ENCODE results near the gene CAV2.
A peak's percentile ranks its signal among the peaks of the same experiment; 100 is the strongest.

The CAV2 gene

GRCh38 chr7:116454377-116454776, 45.2 kb upstream of the CAV2 start:
- no peaks in the 10 kb centered on the region for H4K20me1 ChIP-seq (ENCODE audit: insufficient read depth, low read length)
- no peak for TF ChIP-seq EZH2 (optimal IDR thresholded peaks at IDR 0.05; ENCODE audit: low read depth, low read length)
- no peaks in the 10 kb centered on the region for H3K4me1 ChIP-seq (ENCODE audit: low read length)
- no peaks in the 10 kb centered on the region for H3K27me3 ChIP-seq (replicated peaks; ENCODE audit: insufficient read depth, low read length)
- no peak overlapping the region for H3K4me2 ChIP-seq (ENCODE audit: low read depth, low read length)
- H3K36me3 ChIP-seq (replicated peaks; ENCODE audit: insufficient read depth, low read length) = no peaks in the 10 kb centered on the region
- DNase-seq = no peak
- no peak overlapping the region for H3K4me3 ChIP-seq (ENCODE audit: low read length)
- H3F3A ChIP-seq (ENCODE audit: insufficient read depth, low read length) = no peaks in the 10 kb centered on the region
- no peak overlapping the region for H3K9ac ChIP-seq (ENCODE audit: low read length)
- H2AFZ ChIP-seq (ENCODE audit: low read length) = no peak overlapping the region
- no peaks in the 10 kb centered on the region for H3K79me2 ChIP-seq (ENCODE audit: low read length)
- no peaks in the 10 kb centered on the region for H3K9me2 ChIP-seq (replicated peaks; ENCODE audit: insufficient read depth, low read length)
- no peak overlapping the region for H3K27ac ChIP-seq (ENCODE audit: low read length)
- no peaks in the 10 kb centered on the region for H3K9me3 ChIP-seq (replicated peaks; ENCODE audit: insufficient read depth, low read length)

GRCh38 chr7:116455009-116455408, 44.5 kb upstream of the CAV2 start:
- TF ChIP-seq EZH2 (optimal IDR thresholded peaks at IDR 0.05; ENCODE audit: low read depth, low read length) = no peak
- no peak for TF ChIP-seq EZH2phosphoT487 (IDR thresholded peaks at IDR 0.05; ENCODE audit: low read length)
- no peak for TF ChIP-seq CTCF (IDR thresholded peaks at IDR 0.05; ENCODE audit: low read length)
- H3K27ac ChIP-seq (ENCODE audit: low read length) = no peak overlapping the region
- H2AFZ ChIP-seq (ENCODE audit: low read length) = no peak overlapping the region
- no peaks in the 10 kb centered on the region for H3K36me3 ChIP-seq (replicated peaks; ENCODE audit: insufficient read depth, low read length)
- H4K20me1 ChIP-seq (ENCODE audit: insufficient read depth, low read length) = no peaks in the 10 kb centered on the region
- no peaks in the 10 kb centered on the region for H3K4me1 ChIP-seq (ENCODE audit: low read length)
- no peak overlapping the region for H3K4me3 ChIP-seq (ENCODE audit: low read length)
- no peak overlapping the region for H3K4me2 ChIP-seq (ENCODE audit: low read depth, low read length)
- H3F3A ChIP-seq (ENCODE audit: insufficient read depth, low read length) = no peaks in the 10 kb centered on the region
- H3K9ac ChIP-seq (ENCODE audit: low read length) = no peak overlapping the region
- no peak for DNase-seq
- no peaks in the 10 kb centered on the region for H3K9me2 ChIP-seq (replicated peaks; ENCODE audit: insufficient read depth, low read length)
- H3K27me3 ChIP-seq (replicated peaks; ENCODE audit: insufficient read depth, low read length) = no peaks in the 10 kb centered on the region
- no peaks in the 10 kb centered on the region for H3K9me3 ChIP-seq (replicated peaks; ENCODE audit: insufficient read depth, low read length)
- H3K79me2 ChIP-seq (ENCODE audit: low read length) = no peaks in the 10 kb centered on the region

- Histone ChIP-seq H3K27ac (ENCODE audit: low read length) (no peak overlapping the region), H3K9me2 (replicated peaks; ENCODE audit: insufficient read depth, low read length) (no peaks in the 10 kb centered on the region), H3K36me3 (replicated peaks; ENCODE audit: insufficient read depth, low read length) (no peaks in the 10 kb centered on the region), H3K79me2 (ENCODE audit: low read length) (no peaks in the 10 kb centered on the region), H3K4me3 (ENCODE audit: low read length) (no peak overlapping the region), H3K9me3 (replicated peaks; ENCODE audit: insufficient read depth, low read length) (no peaks in the 10 kb centered on the region), H3K9ac (ENCODE audit: low read length) (no peak overlapping the region), H2AFZ (ENCODE audit: low read length) (no peak overlapping the region), H3K4me2 (ENCODE audit: low read depth, low read length) (no peak overlapping the region), H3K4me1 (ENCODE audit: low read length) (no peaks in the 10 kb centered on the region), H4K20me1 (ENCODE audit: insufficient read depth, low read length) (no peaks in the 10 kb centered on the region), H3F3A (ENCODE audit: insufficient read depth, low read length) (no peaks in the 10 kb centered on the region), H3K27me3 (replicated peaks; ENCODE audit: insufficient read depth, low read length) (no peaks in the 10 kb centered on the region)
- TF ChIP-seq EZH2 (optimal IDR thresholded peaks at IDR 0.05; ENCODE audit: low read depth, low read length) (no peak), EZH2phosphoT487 (IDR thresholded peaks at IDR 0.05; ENCODE audit: low read length) (no peak), CTCF (IDR thresholded peaks at IDR 0.05; ENCODE audit: low read length) (no peak)
- DNase-seq = no peak
Observed at GRCh38 chr7:116455499-116455898, 44.0 kb upstream of the CAV2 start.

GRCh38 chr7:116461500-116461899, 38.0 kb upstream of the CAV2 start:
- H3F3A ChIP-seq (ENCODE audit: insufficient read depth, low read length) = no peaks in the 10 kb centered on the region
- no peak overlapping the region; the same call in 1 of the 2 replicates for H3K4me2 ChIP-seq (ENCODE audit: low read depth, low read length)

More at GRCh38 chr7:116461500-116461899, 38.0 kb upstream of the CAV2 start:
- H3K27ac ChIP-seq (ENCODE audit: low read length) = no peak overlapping the region
- no peak overlapping the region for H3K4me3 ChIP-seq (ENCODE audit: low read length)
- no peaks in the 10 kb centered on the region for H3K36me3 ChIP-seq (replicated peaks; ENCODE audit: insufficient read depth, low read length)
- no peak overlapping the region for H3K9ac ChIP-seq (ENCODE audit: low read length)
- no peaks in the 10 kb centered on the region for H3K9me3 ChIP-seq (replicated peaks; ENCODE audit: insufficient read depth, low read length)
- H3K4me1 ChIP-seq (ENCODE audit: low read length) = no peaks in the 10 kb centered on the region
- no peak overlapping the region for H2AFZ ChIP-seq (ENCODE audit: low read length)
- H3K79me2 ChIP-seq (ENCODE audit: low read length) = no peaks in the 10 kb centered on the region
- TF ChIP-seq EZH2phosphoT487 (IDR thresholded peaks at IDR 0.05; ENCODE audit: low read length) (no peak), EZH2 (optimal IDR thresholded peaks at IDR 0.05; ENCODE audit: low read depth, low read length) (no peak), CTCF (IDR thresholded peaks at IDR 0.05; ENCODE audit: low read length) (peak; percentile 47)
- no peaks in the 10 kb centered on the region for H4K20me1 ChIP-seq (ENCODE audit: insufficient read depth, low read length)
- H3K27me3 ChIP-seq (replicated peaks; ENCODE audit: insufficient read depth, low read length) = no peaks in the 10 kb centered on the region
- no peaks in the 10 kb centered on the region for H3K9me2 ChIP-seq (replicated peaks; ENCODE audit: insufficient read depth, low read length)
- DNase-seq = peak; percentile 42
